HG02884 (cell line): ENCODE results near the gene ARHGAP28.

Source experiments
- ATAC-seq: cut with Tn5 transposase; IDR thresholded peaks from one replicate; pipeline ENCODE4 v1.9.1; 2021; ENCODE audit warnings: mild to moderate bottlenecking, moderate library complexity; ENCODE audit not compliant: unreplicated experiment

Gene ARHGAP28

GRCh38 chr18:6859676-6860422 lies 130.3 kb downstream of the ARHGAP28 start:
- ATAC-seq = no peak

DNA sequence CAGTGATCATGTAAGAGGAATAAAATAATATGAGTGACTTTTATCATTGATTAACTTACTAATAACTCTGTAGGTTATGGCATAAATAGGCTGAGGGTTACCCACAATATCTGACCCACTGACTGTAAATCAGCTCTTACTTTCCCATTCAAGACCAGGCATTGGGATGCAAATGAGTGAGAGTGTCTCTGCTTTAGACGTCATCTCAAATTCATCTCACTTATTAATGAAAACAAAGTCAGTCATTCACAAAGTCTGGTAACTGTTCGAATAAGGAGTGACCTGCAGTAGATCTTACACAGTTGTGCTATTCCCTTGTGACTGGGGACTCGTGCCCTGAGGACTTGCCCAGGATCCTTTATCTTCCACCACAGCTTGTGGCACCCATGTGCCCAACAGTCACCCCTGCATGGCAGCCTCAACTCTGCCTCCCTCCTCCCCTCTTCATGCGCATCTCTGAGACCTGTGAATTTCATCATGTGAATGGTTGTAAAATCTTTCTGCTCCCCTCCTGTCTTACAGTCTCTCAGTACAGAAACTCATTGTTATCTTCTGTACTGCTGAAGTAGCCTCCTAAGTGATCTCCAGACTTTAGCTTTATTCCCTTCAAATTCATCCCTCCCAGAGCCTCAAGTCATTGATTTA lies 131.4 kb downstream of the ARHGAP28 start:
- no peak for ATAC-seq

GRCh38 chr18:6865251-6865650 lies 135.7 kb downstream of the ARHGAP28 start:
- no peak for ATAC-seq

GRCh38 chr18:6866552-6867085 lies 137.1 kb downstream of the ARHGAP28 start:
- ATAC-seq = no peak

DNA sequence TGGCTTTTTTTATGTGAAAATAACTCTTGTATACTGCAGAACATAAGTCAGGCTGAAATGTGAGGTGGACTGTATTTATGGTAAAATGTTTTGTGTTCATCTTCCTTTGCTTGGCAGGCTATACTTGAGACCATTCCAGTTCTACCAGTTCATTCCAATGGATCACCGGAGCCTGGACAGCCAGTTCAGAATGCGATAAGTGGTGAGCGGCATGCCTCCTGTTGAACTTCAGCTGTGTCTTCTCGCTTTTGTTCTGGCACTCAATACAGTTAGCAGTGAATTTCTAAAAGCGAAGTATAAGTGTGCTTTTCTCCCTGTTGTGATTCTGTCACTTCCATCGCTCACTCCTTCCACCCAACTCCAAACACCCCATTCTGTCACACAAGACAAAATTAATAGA lies 138.5 kb downstream of the ARHGAP28 start:
- no peak for ATAC-seq

GRCh38 chr18:6871566-6871965 lies 142.1 kb downstream of the ARHGAP28 start:
- ATAC-seq = no peak

DNA sequence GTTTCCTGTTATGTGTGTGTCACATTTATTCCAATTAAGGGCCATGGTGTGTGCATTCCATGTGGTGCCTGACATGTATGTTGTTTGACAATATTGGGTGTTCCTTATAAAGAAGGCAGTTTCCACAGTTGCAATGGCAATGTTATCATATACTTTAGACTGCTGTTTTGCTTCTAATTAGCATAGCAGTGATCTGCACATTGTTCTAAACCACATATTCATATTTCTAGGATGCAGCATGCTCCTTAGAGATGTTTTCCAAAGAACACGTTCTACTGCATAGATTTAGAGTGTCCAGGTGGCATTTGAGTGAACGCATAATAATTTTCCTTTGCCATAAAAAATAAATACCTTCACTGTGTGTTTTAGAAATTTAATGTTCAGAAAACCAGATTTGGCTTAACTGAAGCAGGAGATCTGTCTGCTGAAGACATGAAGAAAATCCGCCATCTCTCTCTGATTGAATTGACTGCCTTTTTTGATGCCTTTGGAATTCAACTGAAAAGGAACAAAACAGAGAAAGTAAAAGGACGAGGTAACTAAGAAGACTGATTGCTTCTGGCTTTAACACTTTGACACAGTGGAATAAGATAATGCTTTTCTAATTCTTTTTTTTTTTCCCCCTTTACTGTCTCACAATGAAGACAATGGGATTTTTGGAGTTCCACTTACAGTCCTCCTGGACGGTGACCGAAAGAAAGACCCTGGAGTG lies 143.7 kb downstream of the ARHGAP28 start:
- ATAC-seq = no peak

DNA sequence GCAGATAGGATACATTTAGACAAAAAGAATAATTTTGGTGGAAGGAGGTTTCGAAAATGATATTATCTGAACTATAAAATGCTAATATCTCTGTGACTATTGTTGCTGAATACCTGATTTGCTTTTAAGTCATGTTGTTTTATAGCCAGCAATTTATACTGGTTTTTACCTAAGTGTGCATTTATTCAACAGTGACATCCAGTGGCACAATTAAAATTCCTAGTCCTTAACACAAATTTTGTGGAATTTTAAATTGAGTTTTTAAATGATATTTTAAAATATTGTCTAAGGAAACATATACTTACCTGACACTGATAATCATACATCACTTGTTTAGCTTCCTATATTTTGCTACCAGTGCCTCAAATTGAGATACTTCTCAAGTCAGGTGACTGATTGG lies 144.8 kb downstream of the ARHGAP28 start:
- ATAC-seq = no peak

- ATAC-seq = no peak
Measured at GRCh38 chr18:6875749-6876148, 146.2 kb downstream of the ARHGAP28 start.

DNA sequence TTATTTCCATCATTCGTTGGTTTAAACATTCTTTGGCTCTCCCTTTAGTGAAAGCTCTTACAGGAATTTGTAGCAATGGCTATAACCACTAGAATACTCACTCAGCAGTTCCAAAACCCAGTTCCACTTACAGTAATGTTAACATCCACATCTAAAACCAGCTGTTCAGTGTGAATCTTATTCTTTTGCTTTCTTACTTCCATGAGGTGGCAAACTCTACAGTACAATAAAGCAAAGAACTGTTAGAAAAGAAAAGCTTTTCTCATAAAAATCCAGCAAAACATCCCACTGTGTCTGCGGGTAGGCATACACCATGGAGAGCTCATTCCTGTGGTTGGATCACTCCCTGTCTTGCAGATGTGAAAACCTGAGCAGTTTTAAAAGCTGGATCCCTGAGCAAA lies 147.1 kb downstream of the ARHGAP28 start:
- ATAC-seq = no peak

GRCh38 chr18:6877288-6877687 lies 147.8 kb downstream of the ARHGAP28 start:
- no peak for ATAC-seq

- ATAC-seq = no peak
Measured at GRCh38 chr18:6878556-6879297, 149.2 kb downstream of the ARHGAP28 start.

GRCh38 chr18:6879508-6880195 lies 150.1 kb downstream of the ARHGAP28 start:
- no peak for ATAC-seq

DNA sequence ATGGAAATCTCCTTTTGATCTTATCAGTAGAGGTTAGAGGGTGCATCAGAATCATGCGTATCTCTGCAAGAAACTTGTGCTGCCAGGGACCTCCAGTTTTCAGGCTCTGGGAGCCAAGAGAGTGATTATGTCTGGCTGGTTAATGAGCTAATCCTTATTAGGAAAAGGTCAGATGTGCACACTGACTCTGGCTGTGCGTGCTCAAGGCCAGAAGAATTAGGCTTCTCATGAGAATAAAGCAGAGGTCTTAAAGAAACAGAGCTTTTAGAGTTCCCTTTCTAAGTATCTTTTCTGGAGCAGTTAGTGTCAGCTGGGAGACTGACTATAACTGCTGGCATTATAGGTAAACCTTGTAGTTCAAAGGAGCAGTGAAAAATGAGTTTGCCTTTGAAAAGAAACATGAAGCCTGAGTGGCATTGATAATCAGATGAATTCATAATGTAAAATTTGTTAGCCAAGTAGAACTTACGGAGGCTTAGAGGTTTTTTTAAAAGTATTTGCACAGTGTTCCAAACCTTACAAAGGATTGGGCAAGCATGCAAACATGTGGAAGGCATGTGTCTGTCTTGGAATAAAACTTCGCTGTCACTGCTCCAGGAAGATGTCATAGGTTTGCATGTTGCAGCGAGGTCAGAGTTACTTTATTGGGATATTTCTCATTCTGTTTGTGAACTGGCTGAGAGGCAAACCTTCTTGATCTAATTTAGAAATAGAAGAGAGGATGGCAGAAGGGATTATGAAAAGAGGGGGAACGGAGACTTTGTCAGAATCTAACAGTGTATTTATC lies 151.7 kb downstream of the ARHGAP28 start:
- no peak for ATAC-seq

DNA sequence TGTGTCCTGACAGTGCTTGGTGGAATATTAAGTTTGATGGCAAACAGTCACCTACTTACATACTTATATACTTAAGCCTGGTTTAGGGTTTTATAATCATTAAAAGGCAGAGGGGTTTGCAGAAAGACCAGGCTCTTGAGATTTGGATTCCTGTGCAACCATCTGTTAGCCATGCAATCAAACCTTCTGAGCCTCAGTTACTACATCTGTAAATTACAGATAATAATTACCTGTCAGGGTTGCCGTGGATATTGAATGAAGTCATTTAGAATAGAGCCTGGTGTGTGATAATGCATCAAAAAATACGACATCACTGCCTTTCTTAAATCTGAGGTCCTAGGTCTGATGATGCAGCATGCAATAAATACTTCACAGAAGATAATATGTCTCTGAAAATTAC lies 152.9 kb downstream of the ARHGAP28 start:
- ATAC-seq = no peak

- ATAC-seq = no peak
Measured at GRCh38 chr18:6885006-6885481, 155.5 kb downstream of the ARHGAP28 start.

GRCh38 chr18:6885992-6886796 lies 156.7 kb downstream of the ARHGAP28 start:
- ATAC-seq = no peak

DNA sequence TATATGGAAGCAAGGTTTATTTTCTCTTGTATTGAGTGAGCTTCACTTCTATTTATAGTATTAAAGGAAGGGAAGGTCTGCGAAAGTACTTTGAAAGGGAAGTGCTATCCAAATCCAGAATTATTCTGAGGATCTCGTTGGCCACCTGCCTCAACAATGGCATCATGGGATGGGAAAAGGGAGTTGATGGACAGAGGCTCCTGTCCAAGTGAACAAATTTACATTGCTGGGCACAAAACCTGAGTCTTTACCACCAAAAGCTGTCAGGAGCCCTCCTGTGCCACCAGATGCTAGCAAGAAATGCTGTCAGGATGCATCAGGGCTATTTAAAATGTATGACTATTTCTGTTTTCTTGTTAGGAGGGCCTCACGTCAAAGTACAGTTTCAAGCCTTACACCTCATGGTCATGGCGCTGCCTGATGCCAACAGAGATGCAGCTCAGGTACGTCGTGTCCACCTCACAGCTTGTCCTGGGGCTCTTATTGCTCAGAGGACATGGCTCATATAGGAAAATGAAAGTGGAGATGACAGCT lies 157.3 kb downstream of the ARHGAP28 start:
- ATAC-seq = no peak
